CD4-positive, alpha-beta T cell treated with Interleukin-10 for 1 hour (primary cell): Measurements from ENCODE around the gene TSN.
"Not testable (repeated sequence)": the region's sequence is repeated elsewhere in the genome, so short reads cannot be mapped to it uniquely, and the experiment has no call there.

Source experiments
- DNase-seq: peaks from one replicate; pipeline ENCODE4 v3.0.0-alpha.2; 2020

Gene TSN

GRCh38 chr2:121804340-121804739 lies 48.9 kb downstream of the TSN start:
- DNase-seq = no peak

DNA sequence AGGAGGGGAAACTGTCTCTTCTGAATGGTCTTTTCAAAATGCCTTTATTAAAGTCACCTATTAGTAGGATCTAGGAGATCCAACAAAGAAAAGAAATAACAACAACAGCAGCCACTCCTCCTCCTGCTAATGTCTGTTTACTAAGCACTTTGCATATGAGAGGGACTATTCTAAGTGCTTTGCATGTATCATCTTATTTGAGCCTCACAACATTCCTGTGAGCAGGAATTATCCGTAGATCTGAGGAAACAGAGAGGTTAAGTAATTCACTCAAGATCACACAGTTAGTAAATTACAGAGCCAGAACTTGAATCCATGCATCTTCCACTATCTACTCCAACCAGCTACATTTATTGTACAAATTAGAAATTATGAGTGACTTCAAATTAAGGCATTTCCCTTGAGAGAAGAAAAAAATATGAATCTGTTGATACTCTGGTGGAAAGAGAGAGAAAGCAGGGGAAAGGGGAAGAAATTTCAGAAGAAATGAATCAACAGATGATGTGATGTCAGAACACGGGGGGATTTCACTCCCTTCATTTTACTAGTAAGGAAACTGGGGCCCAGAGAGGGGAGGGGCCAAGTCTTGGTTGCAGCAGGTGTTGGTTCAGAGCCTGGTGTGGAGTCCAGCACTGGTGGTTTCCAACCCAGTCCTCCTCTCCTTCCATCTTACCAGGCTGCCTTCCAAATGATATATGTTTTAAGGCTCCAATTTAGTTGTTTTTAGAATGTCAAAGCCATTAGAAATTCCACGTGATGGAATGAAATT lies 49.7 kb downstream of the TSN start:
- no peak for DNase-seq

GRCh38 chr2:121805766-121806143 lies 50.3 kb downstream of the TSN start:
- no peak for DNase-seq

DNA sequence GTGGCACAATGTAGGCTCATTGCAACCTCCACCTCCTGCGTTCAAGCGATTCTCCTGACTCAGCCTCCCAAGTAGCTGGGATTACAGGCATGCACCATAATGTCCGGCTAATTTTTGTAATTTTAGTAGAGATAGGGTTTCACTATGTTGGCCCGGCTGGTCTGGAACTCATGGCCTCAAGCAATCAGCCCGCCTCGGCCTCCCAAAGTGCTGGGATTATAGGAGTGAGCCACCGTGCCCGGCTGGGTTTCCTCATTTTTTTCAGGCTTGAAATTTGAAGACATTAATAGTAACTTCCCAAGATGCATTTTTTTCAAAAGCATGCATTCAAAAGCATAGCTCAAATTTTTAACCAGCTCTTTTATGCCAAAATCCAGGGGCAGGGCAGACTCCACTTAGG lies 52.3 kb downstream of the TSN start:
- DNase-seq = not testable (repeated sequence)

GRCh38 chr2:121809607-121810006 lies 54.2 kb downstream of the TSN start:
- no peak for DNase-seq

DNA sequence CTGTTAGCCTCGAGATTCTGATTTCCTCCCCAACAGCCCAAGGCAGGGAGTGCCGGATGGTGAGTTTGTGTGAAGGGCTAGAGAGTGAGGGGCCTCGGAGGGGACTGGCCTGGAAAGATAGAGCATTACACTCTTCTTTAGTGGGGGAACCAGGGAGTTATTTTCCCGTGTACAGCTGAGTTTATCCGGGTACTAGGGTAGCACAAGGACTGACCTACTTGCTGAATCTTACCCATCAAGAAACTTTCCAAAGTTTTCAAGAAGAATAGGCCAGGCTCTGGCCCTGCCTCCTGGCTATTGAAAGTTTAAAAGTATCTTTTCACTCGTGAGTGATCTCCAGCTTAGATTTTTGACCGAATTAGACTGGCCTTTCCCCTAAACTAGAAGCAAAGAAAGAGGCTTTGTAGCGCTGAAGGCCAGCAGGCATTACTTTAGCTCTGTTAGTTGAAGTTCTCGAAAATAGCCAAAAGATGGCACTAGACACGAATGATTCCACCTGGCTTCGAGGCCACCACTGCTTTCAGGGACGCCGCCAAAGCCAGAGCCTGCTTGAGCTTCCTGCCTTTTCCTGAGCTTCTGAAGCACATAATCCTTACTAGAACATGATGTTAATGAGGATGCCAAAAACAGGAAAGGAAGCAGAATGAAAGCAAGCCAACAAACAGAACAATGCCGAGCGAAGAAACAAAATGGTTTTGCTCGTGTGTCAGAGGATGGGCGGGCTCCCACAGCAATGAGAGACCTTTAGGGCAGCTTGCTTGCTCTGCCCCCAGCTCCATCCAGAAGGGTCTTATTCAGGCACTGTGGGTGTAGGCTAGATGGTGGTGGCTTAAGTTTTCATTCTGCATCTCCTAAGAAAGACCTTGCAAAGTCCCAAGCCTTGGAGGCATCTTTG lies 55.8 kb downstream of the TSN start:
- no peak for DNase-seq

GRCh38 chr2:121813083-121813482 lies 57.6 kb downstream of the TSN start:
- DNase-seq = not testable (repeated sequence)

- no peak for DNase-seq
Observed at GRCh38 chr2:121815216-121815615, 59.8 kb downstream of the TSN start.

DNA sequence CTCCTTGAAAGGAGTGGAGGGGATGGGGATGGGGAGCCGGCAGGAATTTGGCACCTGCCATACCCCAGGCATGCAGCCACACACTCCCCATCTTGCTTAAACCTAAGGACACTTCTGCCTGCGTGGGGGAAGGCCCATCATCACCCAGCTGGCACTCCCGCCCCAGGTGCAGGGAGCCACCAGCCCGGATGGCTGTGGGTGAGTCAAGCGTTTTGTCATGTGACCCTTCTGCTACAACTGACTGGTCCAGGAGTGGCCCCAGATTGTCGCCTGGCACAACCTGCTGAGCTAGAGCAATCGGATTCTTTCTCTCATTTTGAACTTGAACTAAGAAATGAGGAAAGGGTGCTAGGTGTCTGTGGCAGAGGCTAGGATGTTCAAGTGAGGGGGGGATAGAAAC lies 61.3 kb downstream of the TSN start:
- no peak for DNase-seq

- not testable (repeated sequence) for DNase-seq
Observed at GRCh38 chr2:121817304-121817703, 61.9 kb downstream of the TSN start.
